Aortic smooth muscle cell (primary cell): ENCODE data around the gene A2M. TPM values are rescaled to one million over a fixed set of nuclear protein-coding genes. Genes with fewer than 3 reads are reported as not detected.

Experiments used
- total RNA-seq: library from RNA; depleted of rRNA; stranded (reverse); fragments of >200 nt; gene quantifications from 2 replicates; pipeline ENCODE4 v1.2.3, GENCODE V29; 2014

A2M gene
- total RNA-seq, result 6.1 and 6.7 TPM in 2 replicates

GRCh38 chr12:9115731-9116559, at the start of gene A2M:
Gene A2M (minus strand): TSS chr12:9115919. CDS start chr12:9115849, 70 bp downstream.

Other genes starting within 250 kb of the A2M start
- 9.6 and 14.7 TPM in 2 replicates for gene PHC1, start 201.4 kb downstream of the A2M start, total RNA-seq
- gene M6PR, start 166.3 kb downstream of the A2M start, total RNA-seq, result 327 and 416 TPM in 2 replicates
- gene KLRG1, start 126.4 kb downstream of the A2M start, total RNA-seq, result 0.37 and 0.53 TPM in 2 replicates
- gene PZP, start 92.5 kb upstream of the A2M start, total RNA-seq, result under 0.01 TPM in 1 of 2 replicates, not detected in the other